Effector CD4-positive, alpha-beta T cell (primary cell): ENCODE measurements around the gene PSMA5.

Experiments
- DNase-seq: peaks from one replicate; pipeline ENCODE4 v3.0.0-alpha.2; 2020

PSMA5 gene

DNA sequence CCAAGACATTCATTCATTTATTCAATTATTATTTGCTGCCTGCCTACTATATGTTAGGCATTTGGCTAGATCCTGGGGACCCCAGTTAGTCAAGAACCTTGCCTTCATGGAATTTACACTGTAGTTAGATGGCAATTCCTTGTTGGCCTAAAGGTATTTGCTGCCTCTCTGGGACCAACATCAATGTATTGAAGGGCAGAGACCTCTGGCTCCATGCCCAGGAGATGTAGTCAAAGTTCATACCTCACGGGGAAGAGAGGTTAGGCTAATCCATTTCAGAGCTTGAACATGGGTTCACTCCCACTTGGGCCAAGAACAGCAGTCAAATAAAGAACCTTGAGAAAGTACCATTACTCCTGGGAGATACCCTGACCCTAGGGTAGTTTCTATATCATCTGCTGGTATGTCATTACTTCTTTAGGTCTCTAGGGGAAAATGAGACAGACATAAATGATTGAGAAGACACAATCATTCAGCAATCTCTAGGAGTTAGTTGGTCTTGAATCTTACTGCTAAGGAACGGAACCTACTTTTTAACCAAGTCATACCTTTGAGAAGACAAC is 60.5 kb downstream of the PSMA5 start:
- no peak for DNase-seq

DNA sequence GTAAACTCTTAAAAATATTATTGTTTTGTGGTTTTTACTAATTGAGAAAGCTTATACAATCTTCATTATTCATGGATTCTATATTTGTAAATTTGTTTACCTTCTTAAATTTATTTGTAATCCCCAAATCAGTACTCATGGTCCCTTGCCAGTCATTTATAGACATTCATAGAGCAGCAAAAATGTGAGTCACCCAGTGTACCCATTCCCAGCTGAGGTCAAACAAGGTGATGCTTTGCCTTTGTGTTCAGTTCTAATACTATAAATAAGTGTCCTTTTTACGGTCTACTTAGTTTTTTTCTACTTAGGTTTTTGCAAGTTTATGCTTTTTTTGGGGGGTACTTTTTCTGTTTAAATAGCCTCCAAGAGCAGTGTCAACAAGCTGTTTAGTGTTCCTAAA is 64.6 kb downstream of the PSMA5 start:
- no peak for DNase-seq

DNA sequence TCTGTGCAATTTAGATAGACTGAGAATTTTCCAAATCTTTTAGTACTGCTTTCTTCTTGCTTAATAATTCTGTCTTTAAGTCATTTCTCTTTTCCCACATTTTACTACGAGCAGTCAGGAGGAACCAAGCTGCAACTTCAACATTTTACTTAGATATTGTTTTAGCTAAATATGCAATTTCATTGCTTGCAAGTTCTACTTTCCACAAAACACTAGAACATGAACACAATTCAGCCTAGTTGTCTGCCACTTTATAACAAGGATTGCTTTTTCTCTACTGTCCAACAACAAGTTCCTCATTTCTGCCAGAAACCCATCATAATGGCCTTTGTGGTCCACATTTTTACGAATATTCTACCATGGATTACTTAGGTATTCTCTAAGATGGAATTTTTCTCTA is 65.2 kb downstream of the PSMA5 start:
- DNase-seq: no peak

DNA sequence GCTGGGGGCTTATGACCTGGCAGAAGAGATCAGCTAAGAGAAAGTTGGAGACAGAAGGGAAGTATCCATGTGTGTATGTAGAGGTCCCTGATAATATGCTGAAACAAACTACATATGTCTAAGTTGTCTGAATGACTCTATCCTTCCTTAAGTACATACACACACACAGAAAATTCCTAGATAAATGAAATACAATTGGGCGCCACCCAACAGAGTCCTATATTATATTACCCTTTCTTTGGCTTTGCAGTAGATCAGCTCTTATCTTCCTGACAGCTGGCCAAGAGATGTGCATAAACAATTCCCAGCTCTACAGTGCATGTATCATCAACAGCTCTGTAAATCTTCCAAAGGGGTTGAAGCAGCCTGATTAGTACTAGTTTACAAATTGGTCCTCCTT is 68.6 kb downstream of the PSMA5 start:
- DNase-seq: no peak

DNA sequence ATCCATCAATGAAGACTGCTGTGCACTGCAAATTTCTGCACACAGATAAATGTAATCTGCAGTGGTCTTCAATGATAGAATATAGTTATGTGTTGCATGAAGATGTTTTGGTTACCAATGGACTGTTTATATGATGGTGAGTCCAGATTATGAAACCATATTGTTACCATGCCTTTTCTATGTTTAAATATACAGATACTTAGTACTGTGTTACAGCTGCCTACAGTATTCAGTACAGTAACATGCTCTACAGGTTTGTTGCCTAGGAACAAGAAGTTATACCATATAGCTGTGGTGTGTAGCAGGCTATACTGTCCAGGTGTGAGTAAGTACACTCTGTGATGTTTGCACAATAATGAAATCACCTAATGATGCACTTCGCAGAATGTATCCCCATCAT is 69.3 kb downstream of the PSMA5 start:
- no peak for DNase-seq

DNA sequence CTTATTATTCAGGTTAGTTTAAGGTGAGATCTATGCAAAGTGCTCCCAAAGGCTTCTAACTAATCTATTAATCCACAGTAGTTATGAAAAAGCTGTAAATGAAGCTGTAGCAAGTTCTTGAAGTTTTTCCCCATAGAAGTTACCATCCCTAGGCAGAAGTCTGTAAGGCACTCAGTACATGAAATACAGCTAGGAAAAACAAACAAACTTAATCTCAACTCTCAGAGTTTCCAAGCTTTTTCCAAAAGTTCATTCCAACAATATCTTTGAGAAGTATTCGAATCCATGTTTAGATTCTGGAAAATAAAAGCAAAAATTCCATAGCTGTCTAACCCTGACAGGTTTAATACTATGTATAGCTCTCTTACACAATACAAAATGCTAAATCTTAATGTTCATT is 69.7 kb downstream of the PSMA5 start:
- no peak for DNase-seq

DNA sequence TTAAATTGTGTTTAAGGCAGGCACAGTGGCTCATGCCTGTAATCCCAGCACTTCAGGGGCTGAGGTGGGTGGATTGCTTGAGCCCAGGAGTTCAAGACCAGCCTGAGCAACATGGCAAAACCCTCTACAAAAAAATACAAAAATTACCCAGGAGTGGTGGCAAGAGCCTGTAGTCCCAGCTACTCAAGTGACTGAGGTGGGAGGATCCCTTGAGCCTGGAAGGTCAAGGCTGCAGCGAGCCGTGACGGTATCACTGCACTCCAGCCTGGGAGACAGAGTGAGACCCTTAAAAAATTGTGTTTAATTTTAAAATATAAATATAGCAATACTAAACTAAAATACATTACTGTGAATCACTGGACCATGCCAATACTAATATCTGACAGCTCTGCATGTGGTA is 71.3 kb downstream of the PSMA5 start:
- no peak for DNase-seq

DNA sequence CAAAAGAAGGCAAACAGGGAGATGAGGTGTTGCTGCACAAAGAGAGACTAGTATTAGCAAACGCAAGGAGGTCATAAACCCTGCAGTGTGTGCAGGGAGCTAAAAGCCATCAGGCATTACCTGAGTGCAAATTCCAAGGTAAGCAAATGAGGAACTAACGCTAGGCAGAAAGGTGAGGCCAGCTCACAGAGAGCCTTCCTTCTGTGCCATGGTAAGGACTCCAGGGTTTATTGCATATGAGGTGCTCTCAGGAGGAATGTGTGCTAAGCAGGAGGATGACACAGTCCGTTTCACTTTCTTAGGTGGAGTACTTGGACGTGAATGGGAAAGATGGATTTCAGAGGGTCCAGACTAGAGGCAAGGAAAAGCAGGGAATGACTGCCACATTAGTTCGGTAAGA is 74.8 kb downstream of the PSMA5 start:
- DNase-seq: no peak

DNA sequence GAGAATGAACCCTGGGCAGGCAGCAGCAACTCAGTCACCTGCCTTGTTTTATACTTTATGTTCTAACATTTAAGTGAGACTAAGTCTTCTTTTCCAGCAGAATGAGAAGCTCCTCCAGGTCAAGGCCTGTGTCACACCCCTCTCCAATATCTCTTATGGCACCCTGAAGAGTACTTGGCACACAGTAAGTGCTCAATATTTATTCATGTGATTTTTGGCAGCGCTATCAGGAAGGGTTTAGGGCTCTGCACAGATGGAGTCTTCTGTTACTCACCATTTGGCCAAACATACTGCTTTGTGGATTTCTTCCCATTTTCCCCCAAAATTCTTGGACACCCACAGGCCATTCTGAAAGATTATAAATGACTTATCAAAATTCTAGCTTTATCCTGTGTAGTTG is 75.6 kb downstream of the PSMA5 start:
- no peak for DNase-seq

DNA sequence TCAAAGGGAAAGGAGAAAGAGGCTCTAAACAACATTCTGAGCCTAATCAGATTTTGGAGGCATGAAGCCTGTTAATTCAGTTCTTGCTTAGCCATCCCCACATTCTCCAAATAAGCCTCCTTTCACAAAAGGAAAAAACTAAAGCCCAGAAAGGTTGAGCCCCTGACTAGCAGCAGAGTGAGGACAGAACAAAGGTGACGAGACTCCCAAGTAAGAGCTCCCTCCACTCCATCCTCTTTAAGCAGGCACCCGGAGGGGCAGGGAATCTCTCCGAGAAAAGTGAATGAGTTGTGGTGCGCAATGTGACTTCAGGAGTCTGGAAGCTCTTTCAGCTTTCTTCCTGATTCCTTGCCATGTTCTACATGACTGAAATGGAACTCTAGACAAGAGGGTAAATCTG is 76.1 kb downstream of the PSMA5 start:
- no peak for DNase-seq
